HG03064 (cell line): ENCODE measurements around the gene CDKAL1.
A peak's percentile ranks its signal among the peaks of the same experiment; 100 is the strongest.
"Not testable (repeated sequence)": the region's sequence is repeated elsewhere in the genome, so short reads cannot be mapped to it uniquely, and the experiment has no call there.

Source experiments
- ATAC-seq: cut with Tn5 transposase; IDR thresholded peaks from one replicate; pipeline ENCODE4 v1.9.1; 2021; ENCODE audit warnings: low read depth; ENCODE audit not compliant: unreplicated experiment

The CDKAL1 gene

DNA sequence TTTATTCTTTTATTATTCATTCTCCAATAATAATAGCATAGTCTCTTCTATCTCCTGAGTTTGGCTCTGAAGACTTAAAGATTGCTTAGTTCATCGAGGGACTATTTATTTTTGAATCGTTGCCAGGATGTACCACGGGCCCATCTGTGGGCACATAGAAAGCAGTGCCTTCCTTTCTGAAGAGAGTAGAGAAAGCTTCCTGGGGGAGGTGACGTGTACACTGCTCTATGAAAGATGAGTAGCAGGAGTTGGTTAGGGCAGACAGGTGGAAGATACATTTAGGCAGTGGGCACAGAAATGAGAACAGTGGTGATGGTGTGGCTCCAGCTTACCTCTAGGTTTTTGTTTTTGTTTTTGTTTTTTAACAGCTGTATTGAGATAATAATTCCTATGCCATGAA is 98.4 kb downstream of the CDKAL1 start:
- ATAC-seq = no peak

DNA sequence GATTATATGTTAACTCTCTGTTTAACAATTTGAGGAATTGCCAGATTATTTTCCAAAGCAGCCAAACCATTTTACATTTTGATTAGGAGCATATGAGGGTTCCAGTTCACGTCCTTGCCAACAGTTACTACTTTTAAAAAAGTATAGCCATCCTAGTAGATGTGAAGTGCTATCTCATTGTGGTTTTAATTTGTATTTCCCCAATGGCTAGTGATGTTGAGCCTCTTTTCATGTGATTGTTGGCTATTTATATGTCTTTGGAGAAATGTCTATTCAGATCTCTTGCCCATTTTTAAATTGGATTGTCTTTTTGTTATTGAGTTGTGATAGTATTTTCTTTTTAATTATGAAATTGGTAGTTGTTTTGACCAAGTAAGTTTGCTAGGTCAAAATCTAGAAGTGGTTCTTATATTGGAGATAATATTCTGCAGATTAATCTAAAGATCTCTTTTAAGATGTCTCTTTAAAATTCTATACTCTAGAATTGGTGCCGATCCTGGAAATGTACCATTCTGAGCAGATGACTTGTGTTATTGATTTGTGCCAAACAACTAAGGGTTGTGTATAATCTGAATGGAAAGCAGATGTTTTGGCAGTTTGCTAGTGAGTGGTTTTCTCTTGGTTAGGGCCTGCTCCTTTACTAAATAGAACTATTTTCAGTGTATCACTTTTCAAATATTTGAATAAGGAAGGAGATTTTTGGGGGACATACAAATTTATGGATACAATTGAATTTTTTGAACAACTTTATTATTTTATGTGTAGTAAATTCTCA is 99.5 kb downstream of the CDKAL1 start:
- ATAC-seq = no peak

GRCh38 chr6:20639161-20639560 is 104.9 kb downstream of the CDKAL1 start:
- ATAC-seq = no peak

- ATAC-seq = no peak
Measured at GRCh38 chr6:20640181-20640580, 105.9 kb downstream of the CDKAL1 start.

DNA sequence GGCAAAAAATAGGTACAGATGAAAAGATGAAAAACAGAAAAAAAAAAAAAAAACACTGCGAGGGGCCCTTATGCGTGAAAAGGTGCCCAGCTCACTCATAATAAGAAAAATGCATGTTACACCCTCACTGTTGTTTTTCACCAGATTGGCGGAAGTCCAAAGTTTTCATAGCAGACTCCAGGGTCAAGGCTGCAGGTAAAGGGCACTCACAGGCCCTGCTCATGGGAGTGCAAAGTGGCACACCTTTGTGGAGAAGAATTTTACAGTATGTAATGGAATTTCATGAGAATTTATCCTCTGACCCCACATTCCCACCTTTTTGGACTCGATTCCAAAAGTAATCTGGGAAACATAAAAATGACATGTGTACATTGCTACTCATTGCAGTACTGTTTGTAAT is 108.2 kb downstream of the CDKAL1 start:
- ATAC-seq = no peak

DNA sequence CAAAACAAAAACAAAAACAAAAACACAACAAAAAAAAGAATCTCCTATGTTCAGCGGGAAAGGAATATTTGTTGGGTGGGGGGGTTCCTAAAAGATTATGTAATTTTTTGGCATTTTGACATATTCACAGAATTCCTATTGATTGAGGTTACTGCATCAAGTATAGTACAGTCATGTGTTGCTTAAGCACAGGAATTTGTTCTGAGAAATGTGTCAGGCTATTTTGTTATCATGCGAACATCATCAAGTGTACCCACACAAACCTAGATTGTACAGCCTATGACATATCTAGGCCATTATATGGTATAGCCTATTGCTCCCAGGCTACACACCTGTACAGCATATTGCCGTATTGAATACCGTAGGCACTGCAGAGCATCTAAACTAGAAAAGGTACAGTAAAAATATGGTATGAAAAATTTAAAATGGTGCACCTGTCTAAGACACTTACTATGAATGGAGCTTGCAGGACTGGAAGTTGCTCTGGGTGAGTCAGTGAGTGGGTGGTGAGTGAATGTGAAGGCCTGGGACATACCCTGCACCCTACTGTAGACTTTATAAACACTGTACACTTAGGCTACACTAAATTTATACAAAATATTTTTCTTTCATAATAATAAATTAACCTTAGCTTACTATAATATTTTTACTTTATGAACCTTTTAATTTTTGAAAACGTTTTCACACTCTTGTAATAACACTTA is 110.6 kb downstream of the CDKAL1 start:
- ATAC-seq = no peak

DNA sequence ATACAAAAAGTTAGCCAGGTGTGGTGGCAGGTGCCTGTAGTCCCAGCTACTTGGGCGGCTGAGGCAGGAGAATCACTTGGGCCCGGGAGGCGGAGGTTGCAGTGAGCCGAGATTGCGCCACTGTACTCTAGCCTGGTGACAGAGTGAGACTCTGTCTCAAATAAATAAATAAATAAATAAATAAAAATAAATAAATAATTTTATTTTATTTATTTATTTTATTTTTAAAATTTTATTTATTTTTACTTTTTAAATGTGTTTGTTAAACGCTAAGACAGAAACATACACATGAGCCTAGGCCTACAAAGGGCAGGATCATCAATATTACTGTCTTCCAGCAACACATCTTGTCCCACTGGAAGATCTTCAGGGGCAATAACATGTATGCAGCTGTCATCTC is 111.3 kb downstream of the CDKAL1 start:
- not testable (repeated sequence) for ATAC-seq

DNA sequence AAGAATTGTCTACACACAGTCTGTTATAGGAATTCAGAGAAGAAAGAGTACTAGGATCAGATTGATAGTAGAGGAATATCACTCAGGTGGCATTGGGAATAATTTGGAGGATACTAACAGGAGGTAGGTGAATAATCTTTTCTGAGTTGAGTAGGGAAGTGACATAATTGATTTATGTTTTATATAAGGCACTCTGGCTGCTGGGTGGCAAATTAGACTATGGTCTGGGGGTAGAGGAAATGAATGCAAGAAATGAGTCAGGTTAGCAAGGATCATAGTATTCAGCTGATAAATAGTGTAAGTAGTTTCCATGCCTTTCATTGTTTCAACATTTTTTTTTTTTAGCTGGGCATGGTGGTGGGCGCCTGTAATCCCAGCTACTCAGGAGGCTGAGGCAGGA is 113.3 kb downstream of the CDKAL1 start:
- no peak for ATAC-seq

DNA sequence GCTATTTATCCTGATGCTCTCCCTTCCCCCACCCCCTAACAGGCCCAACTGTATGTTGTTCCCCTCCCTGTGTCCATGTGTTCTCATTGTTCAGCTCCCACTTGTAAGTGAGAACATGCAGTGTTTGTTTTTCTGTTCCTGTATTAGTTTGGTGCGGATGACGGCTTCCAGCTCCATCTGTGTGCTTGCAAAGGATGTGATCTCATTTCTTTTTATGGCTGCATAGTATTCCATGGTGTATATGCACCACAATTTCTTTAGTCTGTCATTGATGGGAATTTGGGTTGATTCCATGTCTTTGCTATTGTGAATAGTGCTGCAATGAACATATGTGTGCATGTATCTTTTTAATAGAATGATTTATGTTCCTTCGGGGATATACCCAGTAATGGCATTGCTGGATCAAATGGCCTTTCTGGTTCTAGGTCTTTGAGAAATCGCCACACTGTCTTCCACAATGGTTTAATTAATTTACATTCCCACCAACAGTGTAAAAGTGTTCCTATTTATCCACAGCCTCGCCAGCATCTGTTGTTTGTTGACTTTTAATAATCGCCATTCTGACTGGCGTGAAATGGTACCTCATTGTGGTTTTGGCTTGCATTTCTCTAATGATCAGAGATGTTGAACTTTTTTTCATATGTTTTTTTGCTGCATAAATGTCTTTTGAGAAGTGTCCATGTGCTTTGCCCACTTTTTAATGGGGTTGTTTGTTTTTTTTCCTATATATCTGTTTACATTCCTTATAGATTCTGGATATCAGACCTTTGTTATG is 115.6 kb downstream of the CDKAL1 start:
- not testable (repeated sequence) for ATAC-seq

GRCh38 chr6:20652299-20653084 is 118.2 kb downstream of the CDKAL1 start:
- no peak for ATAC-seq

- ATAC-seq = no peak
Measured at GRCh38 chr6:20653085-20653479, 118.8 kb downstream of the CDKAL1 start.

- ATAC-seq = no peak
Measured at GRCh38 chr6:20655317-20655716, 121.1 kb downstream of the CDKAL1 start.

DNA sequence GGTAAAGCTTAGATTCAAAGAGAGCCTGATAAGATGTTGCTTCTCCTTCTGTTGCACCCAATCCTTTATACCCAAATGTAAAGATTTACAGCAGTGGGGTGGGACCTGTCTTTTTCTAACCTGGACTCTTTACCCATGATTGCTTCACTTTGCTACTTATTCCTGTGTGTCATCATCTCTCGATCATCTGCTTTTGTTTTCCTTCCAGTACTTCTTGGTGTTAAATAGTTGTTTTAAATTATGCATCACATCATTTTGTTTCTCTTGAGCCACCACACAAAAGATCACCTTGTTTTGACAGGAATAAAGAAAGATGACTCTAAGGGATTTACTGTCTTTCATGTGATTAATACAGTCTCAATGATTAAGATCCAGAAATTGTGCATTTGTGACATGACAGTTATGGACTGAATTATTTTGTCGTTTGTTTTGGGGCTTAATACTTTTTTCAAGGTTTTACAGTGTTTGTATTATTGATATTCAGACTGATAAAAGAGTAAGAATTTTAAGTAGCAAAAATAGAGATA is 123.1 kb downstream of the CDKAL1 start:
- ATAC-seq = no peak

DNA sequence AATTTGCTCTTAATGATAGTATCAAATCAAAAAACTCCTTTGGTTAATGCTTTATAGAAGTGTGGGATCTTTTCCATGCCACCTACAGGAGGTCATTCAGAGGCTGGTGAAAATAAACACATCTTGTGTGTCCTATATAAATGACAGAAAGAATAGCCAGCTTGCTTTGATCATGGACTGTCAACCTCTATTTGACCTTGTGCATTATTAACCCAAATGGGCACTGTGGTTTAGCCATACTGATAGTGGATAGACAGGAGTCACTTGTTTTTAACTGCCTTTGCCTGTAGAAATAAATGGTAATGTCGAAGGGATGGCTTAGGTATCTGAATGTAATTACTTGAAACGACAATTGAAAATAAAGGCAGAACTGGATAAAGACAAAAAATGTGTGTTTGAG is 123.8 kb downstream of the CDKAL1 start:
- no peak for ATAC-seq

- ATAC-seq = no peak
Measured at GRCh38 chr6:20658516-20658915, 124.3 kb downstream of the CDKAL1 start.

- no peak for ATAC-seq
Measured at GRCh38 chr6:20660534-20660933, 126.3 kb downstream of the CDKAL1 start.

GRCh38 chr6:20661721-20662120 is 127.5 kb downstream of the CDKAL1 start:
- ATAC-seq = no peak

DNA sequence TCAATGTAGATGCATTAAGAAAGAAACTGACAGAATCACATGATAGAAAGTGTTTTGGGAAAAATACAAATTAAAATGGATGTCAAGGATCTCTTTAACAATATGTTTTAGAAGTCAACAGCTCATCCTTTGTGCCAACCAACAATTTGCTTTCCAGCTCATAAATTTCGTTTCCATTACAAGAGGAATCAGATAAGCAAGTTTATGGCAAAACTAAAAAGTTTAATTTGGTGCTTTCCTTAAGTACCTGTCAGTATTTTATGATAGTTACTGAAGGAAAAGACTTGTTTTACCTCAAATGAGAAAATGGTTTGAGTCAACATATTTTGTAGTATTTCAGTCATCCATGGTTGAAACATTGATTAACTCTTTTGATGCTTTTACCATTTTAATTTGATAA is 130.0 kb downstream of the CDKAL1 start:
- ATAC-seq = no peak

- ATAC-seq = no peak
Measured at GRCh38 chr6:20665290-20665689, 131.0 kb downstream of the CDKAL1 start.

DNA sequence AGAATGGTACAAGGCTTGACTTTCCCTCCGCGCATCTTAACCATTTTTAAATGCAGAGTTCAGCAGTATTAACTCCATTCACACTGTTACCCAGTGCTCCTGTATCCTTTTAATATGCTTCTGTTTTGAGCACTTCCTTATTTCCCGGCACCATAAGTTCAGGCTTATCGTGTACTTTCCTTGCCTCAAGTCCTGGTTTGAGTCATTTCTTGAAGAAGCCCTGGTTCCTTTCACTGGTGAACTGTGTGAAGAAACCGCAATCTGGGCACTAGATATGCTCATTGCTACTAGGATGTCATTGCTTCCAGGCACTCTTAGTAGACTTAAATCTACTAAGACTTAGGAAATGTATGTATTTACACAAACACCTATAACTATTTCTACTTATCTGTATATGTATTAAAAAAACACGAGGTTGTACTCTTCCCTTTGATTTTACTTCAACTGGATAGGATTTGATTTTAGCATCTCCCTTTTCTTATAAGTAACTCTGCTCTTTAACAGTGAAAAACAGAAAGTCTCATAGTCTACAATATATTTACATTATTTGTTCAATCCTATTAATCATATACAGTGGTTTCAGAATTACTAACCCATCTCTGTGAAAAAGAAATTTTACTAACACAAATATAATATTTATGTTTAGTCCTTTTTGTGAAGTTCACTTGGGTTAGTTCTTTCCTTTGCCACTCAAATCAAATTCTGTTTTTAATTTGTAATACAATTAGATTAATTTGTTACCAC is 135.5 kb downstream of the CDKAL1 start:
- ATAC-seq = peak; percentile 77
